T-helper 17 cell (primary cell): Measurements from ENCODE around the gene SNRPD3. TPM values are rescaled to one million over a fixed set of nuclear protein-coding genes. Genes with fewer than 3 reads are reported as not detected.
"Not testable (repeated sequence)": the region's sequence is repeated elsewhere in the genome, so short reads cannot be mapped to it uniquely, and the experiment has no call there.

Experiments used
- ATAC-seq: fragments of 150-1000 bp; cut with Tn5 transposase; 2 replicates; pipeline ENCODE4 v1.10.0; 2021; ENCODE audit warnings: mild to moderate bottlenecking, moderate library complexity
- DNase-seq, 3 donors: peaks; one replicate each; pipeline versions ENCODE4 v3.0.0 to v3.0.0-alpha.2; 2020 to 2021
- H3K9me3 ChIP-seq: one replicate; pipeline ENCODE4 v1.7.0; 2013; ENCODE audit warnings: low read length, mild to moderate bottlenecking; ENCODE audit not compliant: control insufficient read depth, poor library complexity, severe bottlenecking
- H3K27ac Mint-ChIP-seq: one replicate; pipeline ENCODE4 v1.8.0; 2022; ENCODE audit warnings: mild to moderate bottlenecking, moderate library complexity, mixed read lengths
- H3K27me3 Mint-ChIP-seq: one replicate; pipeline ENCODE4 v1.8.0; 2022; ENCODE audit warnings: mixed read lengths
- H3K36me3 Mint-ChIP-seq: one replicate; pipeline ENCODE4 v1.8.0; 2022; ENCODE audit warnings: low read depth, mixed read lengths
- H3K4me1 Mint-ChIP-seq: one replicate; pipeline ENCODE4 v1.8.0; 2022; ENCODE audit warnings: mild to moderate bottlenecking, mixed read lengths
- H3K4me3 Mint-ChIP-seq: one replicate; pipeline ENCODE4 v1.8.0; 2022; ENCODE audit warnings: mild to moderate bottlenecking, moderate library complexity, mixed read lengths
- total RNA-seq, 4 donors: library from RNA in 2 of 4; stranded (reverse) in 2 of 4; gene quantifications; one replicate each; pipeline ENCODE4 v1.2.3 and lab custom pipeline; 2022 to 2026

SNRPD3 gene
- total RNA-seq, 2 donors from 2014 or later = 35.2 to 41.2 TPM

- H3K4me3 Mint-ChIP-seq = peak overlapping the region; percentile 67
- DNase-seq, H3K4me1 Mint-ChIP-seq, H3K27me3 Mint-ChIP-seq, H3K36me3 Mint-ChIP-seq, H3K27ac Mint-ChIP-seq, ATAC-seq, H3K9me3 ChIP-seq: not testable (repeated sequence)
These were observed 37.7 kb downstream of the SNRPD3 start for GRCh38 chr22:24593559-24593835.

GRCh38 chr22:24593836-24594568 is 38.2 kb downstream of the SNRPD3 start:
- DNase-seq (no peak), ATAC-seq (no peak)
- no peak overlapping the region for H3K27ac Mint-ChIP-seq
- no peak overlapping the region for H3K4me3 Mint-ChIP-seq
- H3K9me3 ChIP-seq = no peaks in the 10 kb centered on the region
- no peaks in the 10 kb centered on the region for H3K36me3 Mint-ChIP-seq
- peaks cover 5% of the 10 kb centered on the region for H3K4me1 Mint-ChIP-seq
- H3K27me3 Mint-ChIP-seq = no peaks in the 10 kb centered on the region

GRCh38 chr22:24594569-24595120 is 38.8 kb downstream of the SNRPD3 start:
- ATAC-seq = no peak
- no peaks in the 10 kb centered on the region for H3K36me3 Mint-ChIP-seq

DNA sequence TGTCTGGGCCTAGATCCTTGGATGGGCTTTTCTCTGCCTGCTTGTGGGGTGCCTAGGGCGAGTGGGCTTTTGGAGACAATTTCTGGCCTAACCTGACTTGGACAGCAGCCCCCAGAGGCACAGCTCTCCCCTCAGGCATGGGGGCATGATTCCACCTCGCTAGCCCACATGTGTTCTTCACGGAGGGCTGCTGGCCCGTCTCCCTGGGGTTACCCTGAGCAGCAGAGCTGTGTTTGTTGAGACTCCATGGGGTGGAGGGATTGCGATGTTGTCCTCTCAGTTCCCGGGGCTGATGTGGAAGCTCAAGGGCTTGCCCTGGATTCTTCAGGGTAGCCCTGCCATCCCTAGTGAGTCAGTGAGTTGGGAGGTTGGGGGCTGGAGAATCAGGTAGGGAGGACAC is 39.4 kb downstream of the SNRPD3 start:
- Mint-ChIP-seq H3K4me1 (peaks cover 7% of the 10 kb centered on the region), H3K27ac (no peak overlapping the region), H3K4me3 (no peak overlapping the region), H3K36me3 (no peaks in the 10 kb centered on the region), H3K27me3 (no peaks in the 10 kb centered on the region)
- DNase-seq (no peak), ATAC-seq (no peak)
- H3K9me3 ChIP-seq = no peaks in the 10 kb centered on the region

More at GRCh38 chr22:24594569-24595120, 38.8 kb downstream of the SNRPD3 start:
- Mint-ChIP-seq H3K4me3 (no peak overlapping the region), H3K27me3 (no peaks in the 10 kb centered on the region), H3K27ac (no peak overlapping the region), H3K4me1 (peaks cover 7% of the 10 kb centered on the region)
- no peak for DNase-seq
- H3K9me3 ChIP-seq = no peaks in the 10 kb centered on the region

GRCh38 chr22:24595863-24596262 is 40.1 kb downstream of the SNRPD3 start:
- DNase-seq (no peak), ATAC-seq (no peak)
- H3K9me3 ChIP-seq = no peaks in the 10 kb centered on the region
- peaks cover 7% of the 10 kb centered on the region for H3K4me1 Mint-ChIP-seq
- H3K4me3 Mint-ChIP-seq = no peak overlapping the region
- H3K27ac Mint-ChIP-seq = no peak overlapping the region
- no peaks in the 10 kb centered on the region for H3K36me3 Mint-ChIP-seq
- H3K27me3 Mint-ChIP-seq = no peaks in the 10 kb centered on the region

DNA sequence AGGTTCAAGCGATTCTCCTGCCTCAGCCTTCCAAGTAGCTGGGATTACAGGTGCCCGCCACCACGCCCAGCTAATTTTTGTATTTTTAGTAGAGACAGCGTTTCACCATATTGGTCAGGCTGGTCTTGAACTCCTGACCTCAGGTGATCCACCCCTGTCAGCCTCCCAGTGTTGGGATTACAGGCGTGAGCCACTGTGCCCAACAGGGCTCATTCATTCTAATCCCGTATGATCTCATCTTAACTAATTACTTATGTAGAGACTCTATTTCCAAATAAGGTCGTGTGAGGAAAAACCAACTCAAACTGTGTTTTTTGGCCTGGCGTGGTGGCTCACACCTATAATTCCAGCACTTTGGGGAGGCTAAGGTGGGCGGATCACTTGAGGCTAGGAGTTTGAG is 41.3 kb downstream of the SNRPD3 start:
- ATAC-seq, H3K9me3 ChIP-seq, H3K4me1 Mint-ChIP-seq, H3K36me3 Mint-ChIP-seq, DNase-seq, H3K4me3 Mint-ChIP-seq, H3K27ac Mint-ChIP-seq, H3K27me3 Mint-ChIP-seq: not testable (repeated sequence)

GRCh38 chr22:24599514-24599913 is 43.7 kb downstream of the SNRPD3 start:
- H3K4me1 Mint-ChIP-seq = peaks cover 20% of the 10 kb centered on the region
- no peaks in the 10 kb centered on the region for H3K27me3 Mint-ChIP-seq
- H3K9me3 ChIP-seq = no peaks in the 10 kb centered on the region
- DNase-seq = no peak
- H3K27ac Mint-ChIP-seq = no peak overlapping the region
- no peaks in the 10 kb centered on the region for H3K36me3 Mint-ChIP-seq
- H3K4me3 Mint-ChIP-seq = no peak overlapping the region
- ATAC-seq = no peak

DNA sequence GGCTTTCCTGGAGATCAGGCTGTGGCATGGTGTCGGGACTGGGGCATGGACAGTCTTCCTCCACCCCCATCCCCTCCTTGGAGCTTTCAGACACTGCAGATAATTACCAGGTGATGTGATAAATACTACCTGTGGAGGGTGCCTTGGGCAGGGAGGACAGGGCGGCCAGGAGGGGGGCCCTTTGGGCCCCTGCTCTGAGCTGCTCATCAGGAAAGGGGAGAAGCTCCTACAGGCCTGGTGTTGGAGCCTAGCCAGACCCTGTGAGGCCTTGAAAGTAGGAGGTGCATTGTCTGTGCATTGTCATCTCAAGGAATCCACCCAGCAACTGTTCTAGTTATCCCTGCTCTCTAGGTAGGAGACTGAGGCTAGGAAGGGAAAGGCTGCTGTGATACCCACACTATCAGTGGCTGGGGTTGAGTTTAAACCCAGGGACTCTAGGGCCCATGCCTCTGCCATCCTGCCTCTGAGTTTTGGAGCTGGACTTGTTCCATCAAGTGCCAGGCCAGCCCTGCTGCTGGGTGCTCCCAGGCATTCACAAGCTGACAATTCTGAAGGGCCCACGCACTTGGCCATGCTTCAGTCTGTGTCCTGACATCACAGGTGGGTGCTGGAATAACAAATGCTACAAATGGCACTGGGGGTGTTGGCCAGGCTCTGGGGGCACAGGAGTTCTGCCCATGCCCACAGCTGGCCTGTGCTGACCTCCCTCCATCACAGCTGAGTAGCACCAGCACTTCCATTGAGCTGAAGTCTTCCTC is 44.3 kb downstream of the SNRPD3 start:
- not testable (repeated sequence) for H3K27ac Mint-ChIP-seq, H3K4me3 Mint-ChIP-seq, H3K9me3 ChIP-seq, ATAC-seq, DNase-seq, H3K27me3 Mint-ChIP-seq, H3K36me3 Mint-ChIP-seq
- peaks cover 20% of the 10 kb centered on the region for H3K4me1 Mint-ChIP-seq

- DNase-seq = no peak
- Mint-ChIP-seq H3K4me3 (no peak overlapping the region), H3K27me3 (no peaks in the 10 kb centered on the region), H3K4me1 (peaks cover 20% of the 10 kb centered on the region), H3K36me3 (no peaks in the 10 kb centered on the region), H3K27ac (no peak overlapping the region)
- H3K9me3 ChIP-seq = no peaks in the 10 kb centered on the region
- no peak for ATAC-seq
These were observed 45.7 kb downstream of the SNRPD3 start for GRCh38 chr22:24601217-24602104.

GRCh38 chr22:24602105-24602749 is 46.4 kb downstream of the SNRPD3 start:
- H3K9me3 ChIP-seq, H3K27me3 Mint-ChIP-seq, H3K27ac Mint-ChIP-seq, DNase-seq, H3K4me3 Mint-ChIP-seq, ATAC-seq, H3K36me3 Mint-ChIP-seq: not testable (repeated sequence)
- H3K4me1 Mint-ChIP-seq = peaks cover 20% of the 10 kb centered on the region

GRCh38 chr22:24602847-24603769 is 47.3 kb downstream of the SNRPD3 start, which contains the start of gene GGT1:
TSS of gene GGT1 (plus strand) at chr22:24603193. CDS start at chr22:24611082, 7,889 bp downstream.
- peaks cover 24% of the 10 kb centered on the region for H3K4me1 Mint-ChIP-seq
- DNase-seq, ATAC-seq, H3K27me3 Mint-ChIP-seq, H3K9me3 ChIP-seq, H3K36me3 Mint-ChIP-seq: not testable (repeated sequence)
- peak within 1 kb of the TSS; percentile 75 for H3K4me3 Mint-ChIP-seq
- H3K27ac Mint-ChIP-seq = peak within 1 kb of the TSS; percentile 89
